ENCODE results near the gene OAT. TPM values are rescaled to one million over a fixed set of nuclear protein-coding genes. Genes with fewer than 3 reads are reported as not detected.
"Not testable (repeated sequence)": the region's sequence is repeated elsewhere in the genome, so short reads cannot be mapped to it uniquely, and the experiment has no call there.

Gene OAT
- total RNA-seq, 3 donors from 2014 or later = 46.7 to 120 (median 69.6) TPM

GRCh38 chr10:124446830-124447750 lies 28.4 kb upstream of the OAT start:
- ATAC-seq (no peak), DNase-seq (no peak)
- H3K36me3 ChIP-seq (ENCODE audit: low read depth) = no peaks in the 10 kb centered on the region
- H3K4me1 ChIP-seq (ENCODE audit: low read depth) = peaks cover 9% of the 10 kb centered on the region
- no peak overlapping the region for H3K4me3 ChIP-seq
- H3K9me3 ChIP-seq = no peaks in the 10 kb centered on the region
- TF ChIP-seq CTCF (IDR thresholded peaks at IDR 0.05) = no peak
- intact Hi-C loops (cut with DNase I, micrococcal nuclease) = no loop called here

- ATAC-seq; DNase-seq; H3K36me3 ChIP-seq (ENCODE audit: low read depth); H3K4me3 ChIP-seq; intact Hi-C loops (cut with DNase I, micrococcal nuclease); H3K4me1 ChIP-seq (ENCODE audit: low read depth); H3K9me3 ChIP-seq: not testable (repeated sequence)
Observed at GRCh38 chr10:124441694-124442093, 23.0 kb upstream of the OAT start.

- no peak for TF ChIP-seq CTCF (IDR thresholded peaks at IDR 0.05)
- Histone ChIP-seq H3K4me1 (ENCODE audit: low read depth) (no peaks in the 10 kb centered on the region), H3K9me3 (no peaks in the 10 kb centered on the region), H3K36me3 (ENCODE audit: low read depth) (no peaks in the 10 kb centered on the region), H3K4me3 (no peak overlapping the region)
- DNase-seq (no peak), ATAC-seq (no peak)
- intact Hi-C loops (cut with DNase I, micrococcal nuclease) = no loop called here
Observed at GRCh38 chr10:124436191-124436638, 17.5 kb upstream of the OAT start.

- DNase-seq; H3K9me3 ChIP-seq; H3K4me3 ChIP-seq; ATAC-seq; intact Hi-C loops (cut with DNase I, micrococcal nuclease); H3K4me1 ChIP-seq (ENCODE audit: low read depth); H3K36me3 ChIP-seq (ENCODE audit: low read depth): not testable (repeated sequence)
Observed at GRCh38 chr10:124435683-124436082, 17.0 kb upstream of the OAT start.

- DNase-seq (no peak), ATAC-seq (no peak)
- H3K4me1 ChIP-seq (ENCODE audit: low read depth) = no peaks in the 10 kb centered on the region
- H3K4me3 ChIP-seq = no peak overlapping the region
- H3K36me3 ChIP-seq (ENCODE audit: low read depth) = no peaks in the 10 kb centered on the region
- H3K9me3 ChIP-seq = no peaks in the 10 kb centered on the region
- no peak for TF ChIP-seq CTCF (IDR thresholded peaks at IDR 0.05)
- intact Hi-C loops (cut with DNase I, micrococcal nuclease) = no loop called here
Observed at GRCh38 chr10:124433461-124433860, 14.7 kb upstream of the OAT start.

GRCh38 chr10:124430077-124430476 lies 11.4 kb upstream of the OAT start:
- ATAC-seq = no peak
- H3K36me3 ChIP-seq (ENCODE audit: low read depth) = no peaks in the 10 kb centered on the region
- no peak overlapping the region for H3K4me3 ChIP-seq
- H3K4me1 ChIP-seq (ENCODE audit: low read depth) = peaks cover 2% of the 10 kb centered on the region
- intact Hi-C loops (cut with DNase I, micrococcal nuclease) = no loop called here
- no peak for TF ChIP-seq CTCF (IDR thresholded peaks at IDR 0.05)
- H3K9me3 ChIP-seq = no peaks in the 10 kb centered on the region
- no peak for DNase-seq

All from mucosa of descending colon (tissue), 3 donors.